Epithelial cell of proximal tubule (primary cell): ENCODE results near the gene C4A. TPM values are rescaled to one million over a fixed set of nuclear protein-coding genes. Genes with fewer than 3 reads are reported as not detected.
A peak's percentile ranks its signal among the peaks of the same experiment; 100 is the strongest.
"Not testable (repeated sequence)": the region's sequence is repeated elsewhere in the genome, so short reads cannot be mapped to it uniquely, and the experiment has no call there.

ENCODE experiments used
- DNase-seq: peaks from one replicate; pipeline ENCODE4 v3.0.0-alpha.2; 2011; ENCODE audit warnings: low read depth
- H3K4me3 ChIP-seq: 2 replicates; pipeline ENCODE4 v1.5.1; 2011; ENCODE audit warnings: low read depth, mild to moderate bottlenecking, low read length
- total RNA-seq: library from RNA; depleted of rRNA; stranded (reverse); fragments of >200 nt; gene quantifications from 2 replicates; pipeline ENCODE4 v1.2.3, GENCODE V29; 2015
- TF ChIP-seq, protein P1 (sequence below): conservative IDR thresholded peaks from 2 replicates; pipeline ENCODE4 v1.5.1; 2012; ENCODE audit warnings: low read depth, mild to moderate bottlenecking, low read length

The C4A gene
- 1.0 and 1.6 TPM in 2 replicates for total RNA-seq

- not testable (repeated sequence) for H3K4me3 ChIP-seq, DNase-seq
Observed at GRCh38 chr6:31981744-31982143, at the start of gene C4A. C4A (plus strand) TSS chr6:31982057; CDS start chr6:31982108, 51 bp downstream.

DNA sequence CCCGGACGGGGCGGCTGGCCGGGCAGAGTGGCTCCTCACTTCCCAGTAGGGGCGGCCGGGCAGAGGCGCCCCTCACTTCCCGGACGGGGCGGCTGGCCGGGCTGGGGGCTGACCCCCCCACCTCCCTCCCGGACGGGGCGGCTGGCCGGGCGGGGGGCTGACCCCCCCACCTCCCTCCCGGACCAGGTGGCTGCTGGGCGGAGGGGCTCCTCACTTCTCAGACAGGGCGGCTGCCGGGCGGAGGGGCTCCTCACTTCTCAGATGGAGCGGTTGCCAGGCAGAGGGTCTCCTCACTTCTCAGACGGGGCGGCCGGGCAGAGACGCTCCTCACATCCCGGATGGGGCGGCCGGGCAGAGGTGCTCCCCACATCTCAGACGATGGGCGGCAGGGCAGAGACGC lies 49.7 kb upstream of the C4A start:
- H3K4me3 ChIP-seq, DNase-seq: not testable (repeated sequence)

GRCh38 chr6:31933537-31933936 lies 48.3 kb upstream of the C4A start:
- TF ChIP-seq, protein P1, sequence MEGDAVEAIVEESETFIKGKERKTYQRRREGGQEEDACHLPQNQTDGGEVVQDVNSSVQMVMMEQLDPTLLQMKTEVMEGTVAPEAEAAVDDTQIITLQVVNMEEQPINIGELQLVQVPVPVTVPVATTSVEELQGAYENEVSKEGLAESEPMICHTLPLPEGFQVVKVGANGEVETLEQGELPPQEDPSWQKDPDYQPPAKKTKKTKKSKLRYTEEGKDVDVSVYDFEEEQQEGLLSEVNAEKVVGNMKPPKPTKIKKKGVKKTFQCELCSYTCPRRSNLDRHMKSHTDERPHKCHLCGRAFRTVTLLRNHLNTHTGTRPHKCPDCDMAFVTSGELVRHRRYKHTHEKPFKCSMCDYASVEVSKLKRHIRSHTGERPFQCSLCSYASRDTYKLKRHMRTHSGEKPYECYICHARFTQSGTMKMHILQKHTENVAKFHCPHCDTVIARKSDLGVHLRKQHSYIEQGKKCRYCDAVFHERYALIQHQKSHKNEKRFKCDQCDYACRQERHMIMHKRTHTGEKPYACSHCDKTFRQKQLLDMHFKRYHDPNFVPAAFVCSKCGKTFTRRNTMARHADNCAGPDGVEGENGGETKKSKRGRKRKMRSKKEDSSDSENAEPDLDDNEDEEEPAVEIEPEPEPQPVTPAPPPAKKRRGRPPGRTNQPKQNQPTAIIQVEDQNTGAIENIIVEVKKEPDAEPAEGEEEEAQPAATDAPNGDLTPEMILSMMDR = no peak
- no peak overlapping the region for H3K4me3 ChIP-seq
- DNase-seq = no peak

- no peak overlapping the region for H3K4me3 ChIP-seq
- TF ChIP-seq, protein P1 = no peak
Observed at GRCh38 chr6:31935021-31935420, 46.8 kb upstream of the C4A start.

GRCh38 chr6:31935823-31936222 lies 46.0 kb upstream of the C4A start:
- TF ChIP-seq, protein P1 = no peak
- no peak overlapping the region for H3K4me3 ChIP-seq
- DNase-seq = no peak

More at GRCh38 chr6:31935021-31935420, 46.8 kb upstream of the C4A start:
- no peak for DNase-seq

GRCh38 chr6:31940256-31940664 lies 41.6 kb upstream of the C4A start:
- TF ChIP-seq, protein P1 = no peak
- DNase-seq = no peak
- no peak overlapping the region for H3K4me3 ChIP-seq

GRCh38 chr6:31943742-31944141 lies 38.1 kb upstream of the C4A start:
- H3K4me3 ChIP-seq = no peak overlapping the region
- TF ChIP-seq, protein P1 = no peak
- DNase-seq = no peak

DNA sequence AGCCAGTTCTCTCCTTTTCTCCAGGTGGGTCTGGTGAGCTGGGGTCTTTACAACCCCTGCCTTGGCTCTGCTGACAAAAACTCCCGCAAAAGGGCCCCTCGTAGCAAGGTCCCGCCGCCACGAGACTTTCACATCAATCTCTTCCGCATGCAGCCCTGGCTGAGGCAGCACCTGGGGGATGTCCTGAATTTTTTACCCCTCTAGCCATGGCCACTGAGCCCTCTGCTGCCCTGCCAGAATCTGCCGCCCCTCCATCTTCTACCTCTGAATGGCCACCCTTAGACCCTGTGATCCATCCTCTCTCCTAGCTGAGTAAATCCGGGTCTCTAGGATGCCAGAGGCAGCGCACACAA lies 36.7 kb upstream of the C4A start:
- TF ChIP-seq, protein P1 = no peak
- no peak for DNase-seq
- H3K4me3 ChIP-seq = peak overlapping the region; percentile 52
